CD4-positive, alpha-beta T cell (primary cell): ENCODE data around the gene SFMBT2. TPM values are rescaled to one million over a fixed set of nuclear protein-coding genes. Genes with fewer than 3 reads are reported as not detected.
"Not testable (repeated sequence)": the region's sequence is repeated elsewhere in the genome, so short reads cannot be mapped to it uniquely, and the experiment has no call there.

Source experiments
- ATAC-seq: fragments of 200-7000 bp; cut with Tn5 transposase; one replicate; pipeline ENCODE4 v1.10.0; 2022; ENCODE audit warnings: mild to moderate bottlenecking; ENCODE audit not compliant: poor library complexity
- CTCF ChIA-PET: fragments of 350-600 bp; sonication (Branson Sonifier 250); formaldehyde crosslinking; loops from one replicate; lab custom pipeline; 2021; ENCODE audit warnings: antibody characterized with exemption, inconsistent platforms; lab: Charles Lee
- POLR2A ChIA-PET: fragments of 350-600 bp; sonication (Branson Sonifier 250); formaldehyde crosslinking; loops from one replicate; lab custom pipeline; 2021; ENCODE audit warnings: antibody characterized with exemption, inconsistent platforms; lab: Charles Lee
- DNase-seq, 14 experiments: peaks; one replicate each; pipeline ENCODE4 v3.0.0-alpha.2; 2013 to 2020; ENCODE audit warnings: mixed read lengths in 2 of 14
- H3K27ac ChIP-seq, 2 donors: one replicate each; pipeline versions ENCODE4 v1.5.1 to v1.7.0; 2013; ENCODE audit warnings: low read length in 2 of 2, low read depth in 1 of 2, mild to moderate bottlenecking in 1 of 2
- H3K27me3 ChIP-seq, 2 experiments: 1 replicate in 1 of 2; 2 replicates in 1 of 2; pipeline versions ENCODE4 v1.6.1 to v1.7.0; 2013; ENCODE audit warnings: low read length in 2 of 2, control low read depth in 1 of 2, mild to moderate bottlenecking in 1 of 2, moderate library complexity in 1 of 2; ENCODE audit not compliant: insufficient read depth in 2 of 2, control insufficient read depth in 1 of 2
- H3K36me3 ChIP-seq: one replicate; pipeline ENCODE4 v1.6.1; 2013; ENCODE audit warnings: low read length, control low read depth; ENCODE audit not compliant: insufficient read depth
- H3K4me1 ChIP-seq: one replicate; pipeline ENCODE4 v1.6.1; 2013; ENCODE audit warnings: low read length, control low read depth; ENCODE audit not compliant: insufficient read depth
- H3K4me3 ChIP-seq: one replicate; pipeline ENCODE4 v1.5.1; 2013; ENCODE audit warnings: mild to moderate bottlenecking, low read length, moderate library complexity
- H3K9me3 ChIP-seq, 2 experiments: 1 replicate in 1 of 2; 2 replicates in 1 of 2; pipeline versions ENCODE4 v1.6.1 to v1.7.0; 2013; ENCODE audit warnings: low read length in 2 of 2, mild to moderate bottlenecking in 2 of 2, control low read depth in 1 of 2, moderate library complexity in 1 of 2; ENCODE audit not compliant: control insufficient read depth in 1 of 2, insufficient read depth in 1 of 2
- H3K27ac Mint-ChIP-seq: one replicate; pipeline ENCODE4 v1.8.0; 2020; ENCODE audit warnings: mixed read lengths
- H3K27me3 Mint-ChIP-seq: one replicate; pipeline ENCODE4 v1.8.0; 2021; ENCODE audit warnings: mixed read lengths
- H3K36me3 Mint-ChIP-seq: one replicate; pipeline ENCODE4 v1.8.0; 2021; ENCODE audit warnings: low read depth, mixed read lengths
- H3K4me1 Mint-ChIP-seq: one replicate; pipeline ENCODE4 v1.8.0; 2021; ENCODE audit warnings: low read depth, mixed read lengths
- H3K4me3 Mint-ChIP-seq: one replicate; pipeline ENCODE4 v1.8.0; 2020; ENCODE audit warnings: mild to moderate bottlenecking, mixed read lengths
- H3K9me3 Mint-ChIP-seq: one replicate; pipeline ENCODE4 v1.8.0; 2020; ENCODE audit warnings: mixed read lengths
- intact Hi-C, 2 experiments: fragments of 100-400 bp; cut with DNase I in 1 of 2; cut with micrococcal nuclease in 1 of 2; formaldehyde crosslinking; loops; one replicate each; pipeline versions ENCODE4 v1.15.1 to v1.9.0; 2023 to 2025; cut with DNase I, micrococcal nuclease
- total RNA-seq, 174 experiments: library from RNA in 2 of 174; stranded (reverse) in 2 of 174; gene quantifications; one replicate each; pipeline ENCODE4 v1.2.3 and lab custom pipeline; 2021 to 2026
- TF ChIP-seq, protein P1 (sequence below): fragments of 200-600 bp; IDR thresholded peaks from one replicate; pipeline ENCODE4 v1.8.0; 2022; ENCODE audit warnings: antibody characterized with exemption, mild to moderate bottlenecking

The SFMBT2 gene
- total RNA-seq, 2 experiments from 2014 or later: 41.0 to 42.0 TPM

DNA sequence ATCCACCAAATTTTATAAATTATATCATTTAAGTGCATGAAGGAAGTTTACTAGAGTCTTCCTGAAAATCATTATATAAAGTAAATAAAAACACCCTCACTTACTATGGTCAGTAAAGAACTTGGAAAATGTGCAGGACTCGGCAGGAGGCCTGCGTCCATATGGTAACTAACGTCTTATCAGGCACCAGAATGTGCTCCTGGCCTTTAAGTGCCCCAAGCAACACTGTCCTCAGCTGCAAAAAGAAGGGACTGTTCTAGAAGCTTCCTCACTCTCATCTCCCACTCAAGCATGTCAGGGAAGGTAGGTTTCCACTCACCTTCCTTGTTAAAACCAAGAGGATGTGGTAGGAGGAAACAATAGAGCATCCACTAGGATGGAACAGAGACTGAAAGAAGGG lies 11.3 kb downstream of the SFMBT2 start:
- H3K4me3 Mint-ChIP-seq: no peak overlapping the region
- TF ChIP-seq, protein P1, sequence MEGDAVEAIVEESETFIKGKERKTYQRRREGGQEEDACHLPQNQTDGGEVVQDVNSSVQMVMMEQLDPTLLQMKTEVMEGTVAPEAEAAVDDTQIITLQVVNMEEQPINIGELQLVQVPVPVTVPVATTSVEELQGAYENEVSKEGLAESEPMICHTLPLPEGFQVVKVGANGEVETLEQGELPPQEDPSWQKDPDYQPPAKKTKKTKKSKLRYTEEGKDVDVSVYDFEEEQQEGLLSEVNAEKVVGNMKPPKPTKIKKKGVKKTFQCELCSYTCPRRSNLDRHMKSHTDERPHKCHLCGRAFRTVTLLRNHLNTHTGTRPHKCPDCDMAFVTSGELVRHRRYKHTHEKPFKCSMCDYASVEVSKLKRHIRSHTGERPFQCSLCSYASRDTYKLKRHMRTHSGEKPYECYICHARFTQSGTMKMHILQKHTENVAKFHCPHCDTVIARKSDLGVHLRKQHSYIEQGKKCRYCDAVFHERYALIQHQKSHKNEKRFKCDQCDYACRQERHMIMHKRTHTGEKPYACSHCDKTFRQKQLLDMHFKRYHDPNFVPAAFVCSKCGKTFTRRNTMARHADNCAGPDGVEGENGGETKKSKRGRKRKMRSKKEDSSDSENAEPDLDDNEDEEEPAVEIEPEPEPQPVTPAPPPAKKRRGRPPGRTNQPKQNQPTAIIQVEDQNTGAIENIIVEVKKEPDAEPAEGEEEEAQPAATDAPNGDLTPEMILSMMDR: no peak
- ChIA-PET CTCF (no interaction called here), POLR2A (interaction anchor here (1.4 kb wide), 1 partner anchor 10 kb away, joined by 4 read pairs; no protein-coding TSS in a partner anchor)
- no peaks in the 10 kb centered on the region for H3K9me3 ChIP-seq
- no peaks in the 10 kb centered on the region for H3K9me3 Mint-ChIP-seq
- peak overlapping the region; percentile 42 for H3K27ac Mint-ChIP-seq
- H3K4me1 ChIP-seq: peaks cover 4% of the 10 kb centered on the region
- DNase-seq (no peak), ATAC-seq (no peak)
- H3K36me3 Mint-ChIP-seq: peaks cover 44% of the 10 kb centered on the region
- H3K27me3 Mint-ChIP-seq: no peaks in the 10 kb centered on the region
- H3K27me3 ChIP-seq: no peaks in the 10 kb centered on the region
- H3K4me1 Mint-ChIP-seq: peaks cover 75% of the 10 kb centered on the region
- no peak overlapping the region for H3K27ac ChIP-seq
- H3K4me3 ChIP-seq: no peak overlapping the region
- no peaks in the 10 kb centered on the region for H3K36me3 ChIP-seq
- intact Hi-C loops: no loop called here

DNA sequence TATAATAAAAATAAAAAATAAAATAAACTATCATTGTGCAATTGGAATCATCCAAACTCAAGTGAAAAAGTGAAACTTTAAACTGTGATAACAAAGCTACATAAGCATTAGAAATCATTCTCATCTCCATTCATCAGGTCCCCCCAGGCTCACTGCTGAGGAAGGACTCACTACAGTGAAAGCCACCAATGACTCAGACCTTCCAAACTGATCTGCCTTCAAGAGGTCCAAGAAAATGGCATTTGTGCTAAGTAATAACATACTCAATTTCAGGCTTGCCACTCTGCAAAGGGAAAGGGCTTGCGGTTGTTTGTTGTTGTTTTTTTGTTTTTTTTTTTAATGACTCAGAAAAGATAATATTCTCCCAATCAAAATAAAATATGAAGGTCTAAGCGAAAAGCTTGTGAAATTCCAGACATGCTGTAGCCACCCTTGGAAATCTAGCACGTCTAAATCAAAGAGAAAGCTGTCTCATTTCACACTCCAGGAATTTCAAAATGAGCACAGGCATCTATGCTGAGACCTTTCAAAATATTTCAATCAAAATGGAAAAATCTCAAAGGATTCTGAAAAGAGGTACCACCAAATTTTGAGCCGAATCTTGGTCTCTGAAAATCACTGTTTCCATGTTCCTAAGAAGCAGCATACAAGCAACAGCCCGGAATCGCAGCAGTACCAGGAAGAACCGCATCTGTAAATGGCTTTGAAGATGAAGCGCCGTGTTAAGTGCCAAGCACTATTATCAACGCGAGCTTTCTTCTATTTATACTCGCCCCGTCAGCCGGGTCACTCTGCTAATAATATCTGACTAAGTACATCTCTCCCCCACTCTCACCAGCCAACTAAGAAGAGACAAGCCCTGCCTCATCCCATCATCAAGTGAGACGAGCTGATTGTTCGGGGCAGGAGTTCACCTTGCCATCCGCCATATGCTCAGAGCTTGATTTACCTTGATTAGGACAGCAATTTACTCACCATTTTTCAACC lies 13.5 kb downstream of the SFMBT2 start:
- TF ChIP-seq, protein P1: no peak
- H3K4me1 ChIP-seq: peaks cover 4% of the 10 kb centered on the region
- intact Hi-C loops: no loop called here
- H3K36me3 Mint-ChIP-seq: peaks cover 30% of the 10 kb centered on the region
- peaks cover 71% of the 10 kb centered on the region for H3K4me1 Mint-ChIP-seq
- no peak overlapping the region for H3K27ac Mint-ChIP-seq
- ATAC-seq: no peak
- H3K9me3 ChIP-seq: no peaks in the 10 kb centered on the region
- no peak overlapping the region for H3K4me3 Mint-ChIP-seq
- H3K4me3 ChIP-seq: no peak overlapping the region
- CTCF ChIA-PET: interaction anchor here (1.1 kb wide), 1 partner anchor 13 kb away, joined by 4 read pairs; the partner anchor contains the start of gene SFMBT2
- POLR2A ChIA-PET: no interaction called here
- H3K27me3 ChIP-seq: no peaks in the 10 kb centered on the region
- DNase-seq: peak in 1 of 14 experiments; percentile 14
- no peaks in the 10 kb centered on the region for H3K36me3 ChIP-seq
- H3K9me3 Mint-ChIP-seq: no peaks in the 10 kb centered on the region
- no peaks in the 10 kb centered on the region for H3K27me3 Mint-ChIP-seq
- no peak overlapping the region for H3K27ac ChIP-seq

DNA sequence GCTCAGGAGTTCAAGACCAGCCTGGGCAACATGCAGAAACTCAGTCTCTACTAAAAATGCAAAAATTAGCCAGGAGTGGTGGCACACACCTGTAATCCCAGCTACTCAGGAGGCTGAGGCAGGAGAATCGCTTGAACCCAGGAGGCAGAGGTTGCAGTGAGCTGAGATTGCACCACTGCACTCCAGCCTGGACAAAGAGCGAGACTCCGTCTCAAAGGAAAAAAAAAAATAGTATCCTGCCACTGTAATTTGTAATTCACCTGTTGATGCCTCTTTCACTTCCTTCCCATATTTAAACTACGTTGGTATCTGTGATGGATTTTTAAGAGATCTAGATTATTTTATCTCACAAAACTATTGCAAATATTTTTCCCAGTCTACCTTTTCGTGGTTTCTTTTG lies 18.5 kb downstream of the SFMBT2 start:
- intact Hi-C loops, H3K9me3 Mint-ChIP-seq, DNase-seq, H3K4me3 Mint-ChIP-seq, CTCF ChIA-PET, H3K36me3 ChIP-seq, H3K27me3 Mint-ChIP-seq, H3K9me3 ChIP-seq, H3K27me3 ChIP-seq, H3K27ac ChIP-seq, H3K36me3 Mint-ChIP-seq, H3K4me3 ChIP-seq, ATAC-seq: not testable (repeated sequence)
- POLR2A ChIA-PET: interaction anchor here (1.0 kb wide), 1 partner anchor 19 kb away, joined by 3 read pairs; the partner anchor contains the start of gene SFMBT2
- Mint-ChIP-seq H3K4me1 (peaks cover 76% of the 10 kb centered on the region), H3K27ac (peak overlapping the region; percentile 89)
- peaks cover 21% of the 10 kb centered on the region for H3K4me1 ChIP-seq
